ENCODE data around the gene GPR15LG. TPM values are rescaled to one million over a fixed set of nuclear protein-coding genes. Genes with fewer than 3 reads are reported as not detected.
"Not testable (repeated sequence)": the region's sequence is repeated elsewhere in the genome, so short reads cannot be mapped to it uniquely, and the experiment has no call there.

GPR15LG gene
- total RNA-seq: not detected

DNA sequence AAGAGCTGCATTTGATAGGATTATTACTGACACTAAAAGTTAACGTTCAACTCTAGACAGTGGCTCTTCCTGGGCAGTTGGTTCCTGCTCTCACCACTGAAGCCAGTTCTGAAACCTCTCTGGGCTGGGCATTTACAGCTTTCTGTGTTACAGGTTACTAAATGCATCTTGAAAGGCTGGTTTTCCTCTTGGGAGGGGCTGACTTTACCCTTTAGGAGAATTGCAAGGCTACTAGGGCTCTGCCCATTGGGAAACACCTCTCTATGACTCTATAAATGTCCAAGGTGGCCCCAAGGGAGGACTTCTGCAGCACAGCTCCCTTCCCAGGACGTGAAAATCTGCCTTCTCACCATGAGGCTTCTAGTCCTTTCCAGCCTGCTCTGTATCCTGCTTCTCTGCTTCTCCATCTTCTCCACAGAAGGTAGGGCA, at the start of gene GPR15LG:
Gene GPR15LG (plus strand): TSS at position 301 of the 429 bp plus-strand sequence. CDS start 51 bp downstream, at position 352.
- H3K27me3 Mint-ChIP-seq: no peaks in the 10 kb centered on the region
- intact Hi-C loops (cut with micrococcal nuclease): no loop called here
- CTCF ChIA-PET: interaction anchor here (0.7 to 1.2 kb wide), 2 partner anchors 9 to 26 kb away, joined by 3 read pairs; no protein-coding TSS in a partner anchor
- no peak within 1 kb of the TSS for H3K27ac Mint-ChIP-seq
- H3K9me3 Mint-ChIP-seq: no peaks in the 10 kb centered on the region
- H3K4me1 Mint-ChIP-seq (ENCODE audit: low read depth): peaks cover 5% of the 10 kb centered on the region
- TF ChIP-seq, protein P1, sequence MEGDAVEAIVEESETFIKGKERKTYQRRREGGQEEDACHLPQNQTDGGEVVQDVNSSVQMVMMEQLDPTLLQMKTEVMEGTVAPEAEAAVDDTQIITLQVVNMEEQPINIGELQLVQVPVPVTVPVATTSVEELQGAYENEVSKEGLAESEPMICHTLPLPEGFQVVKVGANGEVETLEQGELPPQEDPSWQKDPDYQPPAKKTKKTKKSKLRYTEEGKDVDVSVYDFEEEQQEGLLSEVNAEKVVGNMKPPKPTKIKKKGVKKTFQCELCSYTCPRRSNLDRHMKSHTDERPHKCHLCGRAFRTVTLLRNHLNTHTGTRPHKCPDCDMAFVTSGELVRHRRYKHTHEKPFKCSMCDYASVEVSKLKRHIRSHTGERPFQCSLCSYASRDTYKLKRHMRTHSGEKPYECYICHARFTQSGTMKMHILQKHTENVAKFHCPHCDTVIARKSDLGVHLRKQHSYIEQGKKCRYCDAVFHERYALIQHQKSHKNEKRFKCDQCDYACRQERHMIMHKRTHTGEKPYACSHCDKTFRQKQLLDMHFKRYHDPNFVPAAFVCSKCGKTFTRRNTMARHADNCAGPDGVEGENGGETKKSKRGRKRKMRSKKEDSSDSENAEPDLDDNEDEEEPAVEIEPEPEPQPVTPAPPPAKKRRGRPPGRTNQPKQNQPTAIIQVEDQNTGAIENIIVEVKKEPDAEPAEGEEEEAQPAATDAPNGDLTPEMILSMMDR (IDR thresholded peaks at IDR 0.05): no peak
- ATAC-seq: no peak
- no peak for DNase-seq
- POLR2A ChIA-PET: interaction anchor here (0.6 kb wide), 1 partner anchor 19 kb away, joined by 4 read pairs; no protein-coding TSS in a partner anchor
- no peak within 1 kb of the TSS for H3K4me3 Mint-ChIP-seq
- no peaks in the 10 kb centered on the region for H3K36me3 Mint-ChIP-seq (ENCODE audit: low read depth)

DNA sequence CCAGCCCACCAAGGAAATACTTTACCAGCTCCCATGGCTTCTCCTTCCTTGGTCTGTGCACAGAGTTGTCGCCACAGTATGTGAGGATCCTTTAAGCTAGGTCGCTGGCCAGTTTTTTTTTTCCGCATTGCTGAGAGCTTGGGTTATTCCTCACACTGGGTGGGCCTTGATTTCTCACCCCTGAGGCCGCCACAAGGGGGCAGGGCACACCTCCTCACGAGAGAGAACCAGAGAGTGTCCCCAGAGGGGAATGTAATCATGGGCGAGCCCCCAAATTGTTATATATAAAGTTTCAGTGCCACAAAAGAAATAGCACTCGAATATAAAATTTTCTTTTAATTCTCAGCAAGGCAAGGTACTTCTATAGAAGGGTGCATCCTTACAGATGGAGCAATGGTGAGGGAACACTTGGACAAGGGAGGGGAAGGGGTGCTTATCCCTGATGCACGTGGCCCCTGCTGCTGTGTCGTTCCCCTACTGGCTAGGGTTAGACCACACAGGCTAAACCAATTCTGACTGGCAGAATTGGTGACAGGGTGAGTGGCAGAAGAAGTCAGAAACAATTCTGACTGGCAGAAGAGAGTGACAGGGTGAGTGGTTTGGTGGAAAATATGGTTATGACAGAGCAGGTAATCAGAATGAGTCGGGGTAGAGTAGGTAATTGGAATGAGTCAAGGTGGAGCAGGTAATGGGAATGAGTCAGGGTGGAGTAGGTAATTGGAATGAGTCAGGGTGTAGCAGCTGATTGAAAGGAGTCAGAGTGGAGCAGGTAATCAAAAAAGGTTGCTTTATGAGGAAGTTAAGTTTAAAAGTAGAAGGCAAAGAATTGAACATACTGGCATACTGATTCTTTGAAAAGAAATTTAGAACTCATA, 47.5 kb upstream of the GPR15LG start:
- ChIA-PET POLR2A (interaction anchor here (1.0 kb wide), 1 partner anchor 10 kb away, joined by 3 read pairs; no protein-coding TSS in a partner anchor), CTCF (interaction anchor here (0.7 to 1.4 kb wide), 3 partner anchors 29 to 129 kb away, joined by 3 to 4 read pairs (median 3); no protein-coding TSS in a partner anchor)
- ATAC-seq; H3K4me1 Mint-ChIP-seq (ENCODE audit: low read depth); H3K36me3 Mint-ChIP-seq (ENCODE audit: low read depth); H3K27ac Mint-ChIP-seq; H3K4me3 Mint-ChIP-seq; intact Hi-C loops (cut with micrococcal nuclease): not testable (repeated sequence)
- peaks cover 16% of the 10 kb centered on the region for H3K9me3 Mint-ChIP-seq
- peaks cover 19% of the 10 kb centered on the region for H3K27me3 Mint-ChIP-seq
- DNase-seq: peak; percentile 50

DNA sequence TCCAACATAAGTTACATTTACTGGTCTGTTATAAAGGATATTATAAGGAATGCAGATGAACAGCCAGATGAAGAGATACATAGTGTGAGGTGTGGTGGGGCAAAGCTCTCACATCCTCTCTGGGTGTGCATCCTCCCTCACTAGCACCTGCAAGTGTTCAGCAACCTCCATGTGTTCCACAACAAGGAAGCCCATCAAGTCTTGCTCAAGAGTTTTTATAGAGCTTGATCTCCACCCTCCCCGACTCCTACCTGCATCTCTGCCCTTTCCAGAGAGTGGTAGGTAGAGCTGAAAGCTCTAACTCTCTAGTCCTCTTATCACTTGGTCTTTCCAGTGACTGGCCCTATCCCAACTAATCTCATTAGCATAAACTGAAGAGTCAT, 46.8 kb upstream of the GPR15LG start:
- intact Hi-C loops (cut with micrococcal nuclease): no loop called here
- TF ChIP-seq, protein P1 (IDR thresholded peaks at IDR 0.05): no peak
- Mint-ChIP-seq H3K4me1 (ENCODE audit: low read depth) (no peaks in the 10 kb centered on the region), H3K36me3 (ENCODE audit: low read depth) (peaks cover 4% of the 10 kb centered on the region), H3K27ac (no peak overlapping the region), H3K27me3 (peaks cover 22% of the 10 kb centered on the region), H3K4me3 (no peak overlapping the region), H3K9me3 (peaks cover 16% of the 10 kb centered on the region)
- ATAC-seq: no peak
- no peak for DNase-seq
- ChIA-PET CTCF (interaction anchor here (0.7 to 1.6 kb wide), 4 partner anchors 21 to 130 kb away, joined by 3 to 4 read pairs (median 3); no protein-coding TSS in a partner anchor), POLR2A (interaction anchor here (1.0 kb wide), 1 partner anchor 10 kb away, joined by 3 read pairs; no protein-coding TSS in a partner anchor)

DNA sequence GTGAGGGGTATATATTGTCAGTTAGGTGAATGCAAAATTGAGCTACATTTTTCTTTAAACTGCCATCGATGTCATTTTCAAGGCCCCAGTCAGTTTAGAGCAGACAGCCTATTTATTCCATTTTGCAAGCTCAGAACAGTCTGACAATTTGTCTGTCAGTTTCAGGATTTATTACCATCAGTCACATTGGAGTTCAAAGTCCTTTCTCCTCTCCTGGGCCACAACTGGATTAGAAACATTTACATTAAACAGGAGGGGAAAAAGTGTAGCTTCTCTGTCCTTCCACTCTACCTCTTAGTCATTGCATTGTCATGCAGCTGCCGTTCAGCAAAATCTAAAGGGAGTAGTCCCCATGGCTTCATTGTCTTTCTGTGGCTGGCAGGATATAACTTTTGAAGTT, 37.8 kb upstream of the GPR15LG start:
- ATAC-seq: no peak
- intact Hi-C loops (cut with micrococcal nuclease): no loop called here
- H3K4me1 Mint-ChIP-seq (ENCODE audit: low read depth): peaks cover 9% of the 10 kb centered on the region
- no peaks in the 10 kb centered on the region for H3K9me3 Mint-ChIP-seq
- DNase-seq: no peak
- ChIA-PET CTCF (interaction anchor here (0.8 to 1.3 kb wide), 3 partner anchors 12 to 79 kb away, joined by 3 to 6 read pairs (median 3); no protein-coding TSS in a partner anchor), POLR2A (no interaction called here)
- H3K27me3 Mint-ChIP-seq: peaks cover 3% of the 10 kb centered on the region
- H3K27ac Mint-ChIP-seq: no peak overlapping the region
- peaks cover 5% of the 10 kb centered on the region for H3K36me3 Mint-ChIP-seq (ENCODE audit: low read depth)
- no peak overlapping the region for H3K4me3 Mint-ChIP-seq
- TF ChIP-seq, protein P1 (IDR thresholded peaks at IDR 0.05): no peak

DNA sequence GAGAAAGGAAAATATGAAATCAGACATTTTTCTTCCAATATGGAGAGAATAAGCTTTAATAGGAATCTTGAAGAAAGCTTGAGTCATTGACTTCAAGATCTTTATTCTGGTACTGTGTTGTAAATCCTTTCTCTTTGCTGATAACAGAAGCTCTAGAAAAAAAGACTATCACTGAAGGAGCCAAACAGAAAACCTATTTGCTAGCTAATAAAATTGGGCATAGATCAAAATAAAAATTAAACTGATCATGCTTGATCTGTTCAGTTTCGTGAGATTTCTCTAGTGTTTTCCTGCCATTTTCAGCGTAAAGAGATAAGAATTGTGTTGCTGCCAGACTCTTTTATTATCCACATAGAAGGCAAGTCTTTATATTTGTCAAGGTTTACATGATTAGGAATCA, 35.8 kb upstream of the GPR15LG start:
- Mint-ChIP-seq H3K27ac (peak overlapping the region; percentile 99), H3K4me1 (ENCODE audit: low read depth) (peaks cover 24% of the 10 kb centered on the region), H3K4me3 (peak overlapping the region; percentile 91), H3K9me3 (no peaks in the 10 kb centered on the region), H3K27me3 (no peaks in the 10 kb centered on the region), H3K36me3 (ENCODE audit: low read depth) (peaks cover 15% of the 10 kb centered on the region)
- POLR2A ChIA-PET: interaction anchor here (1.1 kb wide), 1 partner anchor 10 kb away, joined by 3 read pairs; no protein-coding TSS in a partner anchor
- DNase-seq (no peak), ATAC-seq (no peak)
- CTCF ChIA-PET: interaction anchor here (1.2 to 2.1 kb wide), 3 partner anchors 10 to 77 kb away, joined by 3 to 11 read pairs (median 3); no protein-coding TSS in a partner anchor
- TF ChIP-seq, protein P1 (IDR thresholded peaks at IDR 0.05): no peak
- intact Hi-C loops (cut with micrococcal nuclease): no loop called here

Data from activated CD8-positive, alpha-beta T cell treated with anti-CD3 and anti-CD28 coated beads for 36 hours (primary cell).